ENCODE data around the gene PLPP7. TPM values are rescaled to one million over a fixed set of nuclear protein-coding genes. Genes with fewer than 3 reads are reported as not detected.

PLPP7 gene
- total RNA-seq, 1 donor from 2014 or later = 0.73 TPM

- no peak for DNase-seq (ENCODE audit: extremely low spot score, unreplicated experiment)
- Mint-ChIP-seq H3K27me3 (ENCODE audit: unreplicated experiment) (peaks cover 8% of the 10 kb centered on the region), H3K4me1 (ENCODE audit: unreplicated experiment) (peaks cover 4% of the 10 kb centered on the region), H3K4me3 (ENCODE audit: unreplicated experiment) (no peak overlapping the region), H3K9me3 (ENCODE audit: unreplicated experiment) (no peaks in the 10 kb centered on the region), H3K27ac (ENCODE audit: unreplicated experiment) (no peak overlapping the region), H3K36me3 (ENCODE audit: unreplicated experiment) (no peaks in the 10 kb centered on the region)
- TF ChIP-seq CTCF (IDR thresholded peaks at IDR 0.05) = no peak
Measured at GRCh38 chr9:131273856-131274673, 15.5 kb upstream of the PLPP7 start.

- DNase-seq (ENCODE audit: extremely low spot score, unreplicated experiment) = no peak
- H3K4me3 Mint-ChIP-seq (ENCODE audit: unreplicated experiment) = no peak overlapping the region
- no peaks in the 10 kb centered on the region for H3K9me3 Mint-ChIP-seq (ENCODE audit: unreplicated experiment)
- H3K4me1 Mint-ChIP-seq (ENCODE audit: unreplicated experiment) = peaks cover 4% of the 10 kb centered on the region
- H3K27ac Mint-ChIP-seq (ENCODE audit: unreplicated experiment) = no peak overlapping the region
- peaks cover 8% of the 10 kb centered on the region for H3K27me3 Mint-ChIP-seq (ENCODE audit: unreplicated experiment)
- no peak for TF ChIP-seq CTCF (IDR thresholded peaks at IDR 0.05)
- no peaks in the 10 kb centered on the region for H3K36me3 Mint-ChIP-seq (ENCODE audit: unreplicated experiment)
Measured at GRCh38 chr9:131274674-131275331, 14.7 kb upstream of the PLPP7 start.

GRCh38 chr9:131275332-131276093 is 14.0 kb upstream of the PLPP7 start:
- no peak overlapping the region for H3K27ac Mint-ChIP-seq (ENCODE audit: unreplicated experiment)
- TF ChIP-seq CTCF (IDR thresholded peaks at IDR 0.05) = no peak
- H3K27me3 Mint-ChIP-seq (ENCODE audit: unreplicated experiment) = peaks cover 8% of the 10 kb centered on the region
- no peaks in the 10 kb centered on the region for H3K36me3 Mint-ChIP-seq (ENCODE audit: unreplicated experiment)
- H3K4me3 Mint-ChIP-seq (ENCODE audit: unreplicated experiment) = no peak overlapping the region
- peaks cover 4% of the 10 kb centered on the region for H3K4me1 Mint-ChIP-seq (ENCODE audit: unreplicated experiment)
- DNase-seq (ENCODE audit: extremely low spot score, unreplicated experiment) = no peak
- H3K9me3 Mint-ChIP-seq (ENCODE audit: unreplicated experiment) = no peaks in the 10 kb centered on the region

GRCh38 chr9:131276094-131276888 is 13.2 kb upstream of the PLPP7 start, which contains the start of gene FAM78A:
TSS of gene FAM78A (minus strand) at chr9:131276510. CDS start at chr9:131276179, 331 bp downstream.
- H3K27ac Mint-ChIP-seq (ENCODE audit: unreplicated experiment) = no peak within 1 kb of the TSS
- no peak for DNase-seq (ENCODE audit: extremely low spot score, unreplicated experiment)
- H3K9me3 Mint-ChIP-seq (ENCODE audit: unreplicated experiment) = no peaks in the 10 kb centered on the region

More at GRCh38 chr9:131276094-131276888, 13.2 kb upstream of the PLPP7 start, which contains the start of gene FAM78A:
- Mint-ChIP-seq H3K4me3 (ENCODE audit: unreplicated experiment) (peak within 1 kb of the TSS; percentile 58), H3K27me3 (ENCODE audit: unreplicated experiment) (peaks cover 12% of the 10 kb centered on the region), H3K36me3 (ENCODE audit: unreplicated experiment) (no peaks in the 10 kb centered on the region), H3K4me1 (ENCODE audit: unreplicated experiment) (peaks cover 4% of the 10 kb centered on the region)
- no peak for TF ChIP-seq CTCF (IDR thresholded peaks at IDR 0.05)
